Fibroblast of peridontal ligament (primary cell): ENCODE results near the gene SLC38A8.

Experiments used
- DNase-seq: peaks from one replicate; pipeline ENCODE4 v3.0.0-alpha.2; 2010; ENCODE audit errors: extremely low read depth

SLC38A8 gene

DNA sequence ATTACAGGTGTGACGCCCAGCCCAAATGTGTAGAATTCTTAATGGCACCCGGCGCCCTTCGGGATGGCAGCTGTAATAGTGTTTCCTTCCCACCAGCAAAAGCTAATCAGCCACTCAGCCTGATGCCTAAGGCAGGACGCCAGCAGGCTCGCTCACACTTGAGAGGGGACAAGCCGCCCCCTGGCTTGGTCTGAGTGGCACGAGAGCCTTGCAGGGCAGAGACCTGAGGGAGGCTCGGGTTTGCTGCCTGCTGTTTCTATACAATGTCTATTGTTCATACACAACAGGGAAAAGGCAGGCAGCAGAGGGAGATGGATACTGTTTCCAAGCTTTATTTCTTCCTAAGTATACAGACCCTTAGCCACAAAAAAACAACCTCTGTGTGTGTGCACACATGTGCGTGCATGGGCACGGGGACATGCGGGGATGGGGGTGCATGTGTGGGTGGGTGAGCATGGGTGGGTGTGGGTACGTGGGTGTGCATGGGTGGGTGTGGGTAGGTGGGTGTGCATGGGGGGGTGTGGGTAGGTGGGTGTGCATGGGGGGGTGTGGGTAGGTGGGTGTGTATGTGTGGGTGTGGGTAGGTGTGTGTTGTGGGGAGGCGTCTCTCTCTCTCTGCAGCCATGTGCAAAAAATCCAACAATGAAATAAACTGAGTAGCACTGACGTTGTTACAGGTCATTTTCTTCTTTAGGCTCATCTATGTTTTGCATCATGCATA is 10.0 kb downstream of the SLC38A8 start:
- DNase-seq, result no peak

DNA sequence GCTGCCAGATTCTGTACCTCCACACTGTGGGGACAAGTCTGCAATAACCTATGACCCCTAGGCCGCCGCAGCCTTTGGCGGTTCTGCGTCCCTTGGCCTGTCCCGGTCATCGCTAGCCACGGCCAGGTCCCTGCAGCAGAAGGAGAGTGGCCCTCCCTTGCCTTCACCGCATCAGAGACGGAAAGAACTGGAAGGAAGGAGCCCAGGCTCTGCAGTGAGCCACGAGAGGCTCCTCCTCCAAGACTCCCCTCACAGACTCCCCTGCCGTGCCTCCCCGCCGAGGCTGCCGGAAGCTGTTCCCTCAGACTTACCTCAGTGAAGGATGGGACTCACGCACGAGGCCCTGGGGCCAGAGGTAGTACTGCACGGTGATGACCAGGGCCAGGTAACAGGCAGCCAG is 11.0 kb downstream of the SLC38A8 start:
- DNase-seq, result no peak

DNA sequence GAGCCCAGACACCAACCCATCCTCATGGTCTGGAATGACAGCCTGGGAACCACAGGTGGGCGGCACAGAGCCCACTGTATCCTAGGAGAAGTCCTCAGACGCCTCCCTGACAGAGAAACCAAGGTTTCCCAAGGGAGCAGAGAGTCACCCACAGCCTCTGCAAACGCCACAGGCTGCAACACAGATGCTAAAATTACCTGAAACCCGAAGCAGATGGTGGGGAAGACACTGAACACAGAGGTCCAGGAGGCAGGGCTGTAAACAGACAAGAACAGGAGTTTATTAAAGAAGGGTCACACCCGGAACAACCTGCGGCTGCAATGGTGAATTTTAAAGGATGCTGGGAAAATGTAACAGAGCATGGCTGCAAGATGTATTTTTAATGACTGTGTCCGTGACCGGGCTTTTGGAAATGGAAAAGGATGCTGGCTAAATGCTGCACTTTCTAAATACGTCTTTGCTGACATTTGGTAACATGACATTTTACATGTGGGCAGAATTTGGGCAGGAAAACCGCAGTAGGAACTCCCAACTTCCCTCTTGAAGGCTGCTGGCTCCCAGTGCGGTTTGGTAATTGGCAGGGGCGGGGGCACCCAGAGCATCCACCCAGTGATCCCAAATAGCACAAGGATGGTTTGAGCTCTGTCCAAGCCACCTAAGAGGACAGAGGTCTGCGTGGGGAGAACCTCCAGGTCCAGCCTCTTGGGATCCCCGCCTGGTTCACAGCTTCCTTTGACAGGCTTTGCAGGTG is 13.1 kb downstream of the SLC38A8 start:
- no peak for DNase-seq

DNA sequence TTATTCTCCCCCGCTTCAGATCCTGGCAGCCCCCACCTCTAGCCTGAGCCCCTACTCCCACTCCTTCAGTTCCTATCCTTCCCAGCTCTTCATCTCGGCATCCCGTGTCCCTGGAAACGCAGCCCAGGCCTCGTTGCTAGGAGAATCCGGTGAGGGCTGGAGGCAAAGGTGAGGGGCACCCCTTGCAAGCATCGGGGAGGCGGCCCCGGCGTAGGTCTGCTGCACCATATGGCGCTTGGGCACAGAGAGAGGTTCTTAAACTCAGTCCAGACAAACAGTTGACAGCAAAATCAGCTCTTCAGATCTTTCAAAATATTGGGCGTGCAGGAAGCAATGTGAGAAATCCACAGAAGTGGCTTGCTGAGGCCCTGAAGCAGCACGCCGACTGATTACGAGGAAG is 15.0 kb downstream of the SLC38A8 start:
- DNase-seq, result no peak

DNA sequence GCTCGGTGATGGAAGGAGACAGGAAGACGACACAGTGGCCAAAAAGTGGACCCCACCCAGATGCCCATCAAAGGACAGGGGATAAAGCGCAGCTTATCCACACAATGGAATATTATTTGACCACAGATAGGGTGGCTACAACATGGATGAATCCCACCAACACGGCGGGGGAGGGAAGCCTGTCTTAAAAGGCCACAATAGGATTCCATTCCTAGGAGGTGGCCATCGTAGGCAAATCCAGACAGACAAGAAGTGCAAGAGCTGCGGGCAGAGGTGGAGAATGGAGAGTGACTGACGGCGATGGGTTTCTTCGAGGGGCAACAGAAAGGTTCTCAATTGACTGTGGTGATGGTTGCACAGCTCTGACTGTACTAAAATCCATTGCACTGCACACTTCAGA is 16.0 kb downstream of the SLC38A8 start:
- DNase-seq, result no peak

DNA sequence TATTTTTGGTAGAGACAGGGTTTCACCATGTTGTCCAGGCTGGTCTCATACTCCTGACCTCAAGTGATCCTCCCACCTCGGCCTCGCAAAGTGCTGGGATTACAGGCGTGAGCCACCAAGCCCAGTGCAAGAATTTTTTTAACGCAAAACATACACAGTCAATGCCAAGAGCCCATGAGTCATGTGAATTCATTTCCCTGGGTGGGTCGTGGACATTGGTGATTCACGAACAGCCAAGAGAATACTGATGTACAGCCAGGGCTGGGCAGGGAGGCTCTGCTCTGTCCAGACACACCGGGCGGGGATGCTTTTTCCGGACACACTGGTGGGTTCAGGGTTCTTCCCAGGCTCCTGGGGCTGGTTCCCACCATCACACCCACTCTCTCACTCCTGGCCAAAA is 17.7 kb downstream of the SLC38A8 start:
- peak; percentile 33 for DNase-seq

DNA sequence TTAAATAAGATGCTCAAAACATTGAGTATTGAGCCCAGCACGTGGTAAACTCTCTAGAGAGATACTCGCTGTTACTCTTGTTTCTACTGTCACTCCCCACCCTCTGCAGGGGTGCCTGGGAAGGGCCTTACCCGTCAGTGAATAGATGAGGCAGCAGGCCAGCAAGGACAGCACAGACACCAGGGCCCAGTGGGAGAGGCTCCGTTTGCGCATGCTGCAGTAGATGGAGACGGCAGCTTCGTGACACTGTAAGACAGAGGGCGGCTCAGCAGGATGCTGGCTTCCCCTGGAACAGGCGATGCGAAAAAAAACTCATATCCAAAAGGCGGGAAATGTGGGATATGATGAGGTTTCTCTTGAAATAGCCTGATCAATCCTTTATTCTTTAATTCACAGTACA is 20.0 kb downstream of the SLC38A8 start:
- DNase-seq, result no peak

DNA sequence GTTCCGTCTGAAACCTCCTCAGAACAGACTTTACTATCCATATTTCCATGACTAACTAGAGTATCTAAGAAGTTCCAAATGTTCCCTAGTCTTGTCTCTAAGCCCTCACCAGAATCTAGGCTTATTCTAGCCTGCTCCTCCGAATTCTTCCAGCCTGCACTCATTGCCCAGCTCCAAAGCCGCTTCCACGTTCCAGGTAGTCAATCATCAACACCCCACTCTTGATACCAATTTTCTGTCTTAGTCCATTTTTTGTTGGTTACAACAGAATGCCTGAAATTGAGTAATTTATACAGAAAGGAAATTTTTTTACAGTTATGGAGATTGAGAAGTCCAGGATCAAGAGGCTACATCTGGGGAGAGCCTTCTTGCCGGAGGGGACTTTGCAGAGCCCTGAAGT is 21.1 kb downstream of the SLC38A8 start:
- DNase-seq, result no peak

DNA sequence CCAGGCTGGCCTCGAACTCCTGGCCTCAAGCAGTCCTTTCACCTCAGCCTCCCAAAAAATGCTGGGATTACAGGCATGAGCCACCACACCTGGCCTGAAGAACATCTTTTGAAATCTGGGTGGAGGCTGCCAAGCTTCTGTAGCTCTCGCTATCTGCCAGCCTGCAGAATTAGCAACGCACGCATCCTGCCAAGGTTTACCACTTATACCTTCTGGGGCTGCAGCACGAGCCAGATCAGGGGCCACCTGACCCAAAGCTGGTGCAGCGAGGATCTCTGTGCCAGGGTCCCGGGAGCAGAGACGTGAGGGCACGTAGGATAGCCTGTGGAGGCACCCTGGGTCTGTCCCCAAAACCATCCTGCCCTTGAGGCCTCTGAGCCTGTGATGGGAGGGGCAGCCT is 22.2 kb downstream of the SLC38A8 start:
- DNase-seq, result no peak

DNA sequence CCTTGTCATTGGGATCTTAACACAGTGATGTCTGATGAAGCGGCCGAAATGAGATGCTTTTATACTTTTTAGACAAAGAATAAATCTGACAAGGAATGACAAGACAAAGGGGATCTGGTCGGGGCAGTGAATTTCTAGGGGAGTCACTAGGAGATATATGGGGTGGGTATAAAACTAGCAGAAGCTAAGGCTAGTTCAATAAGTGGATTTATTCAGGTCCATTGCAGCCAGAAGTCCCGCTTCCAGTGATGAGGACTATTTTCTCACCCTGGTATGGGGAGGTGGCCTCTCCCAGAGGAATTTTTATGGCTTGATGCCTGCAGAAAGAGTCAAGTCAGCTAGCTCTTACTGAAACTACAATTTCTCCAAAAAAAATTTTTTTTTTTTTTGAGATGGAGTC is 23.9 kb downstream of the SLC38A8 start:
- no peak for DNase-seq

DNA sequence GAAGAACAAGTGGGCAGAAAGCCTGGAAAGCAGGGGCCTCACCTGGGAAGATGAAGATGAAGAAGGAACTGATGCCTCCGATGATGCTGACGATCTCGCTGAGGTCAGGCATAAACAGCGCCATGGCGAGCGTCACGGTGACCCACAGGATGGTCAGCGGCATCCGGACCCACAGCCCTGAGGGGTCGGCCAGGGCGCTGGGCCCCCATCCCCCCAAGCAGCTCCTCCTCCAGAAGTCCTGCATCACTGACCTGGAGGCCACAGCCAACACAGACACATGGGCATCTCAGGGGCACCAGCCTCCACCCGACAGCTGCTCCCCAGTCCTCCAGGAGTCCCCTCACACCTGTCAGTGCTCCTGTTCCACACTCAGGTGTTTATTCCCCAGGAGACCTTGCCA is 26.1 kb downstream of the SLC38A8 start:
- DNase-seq, result no peak

DNA sequence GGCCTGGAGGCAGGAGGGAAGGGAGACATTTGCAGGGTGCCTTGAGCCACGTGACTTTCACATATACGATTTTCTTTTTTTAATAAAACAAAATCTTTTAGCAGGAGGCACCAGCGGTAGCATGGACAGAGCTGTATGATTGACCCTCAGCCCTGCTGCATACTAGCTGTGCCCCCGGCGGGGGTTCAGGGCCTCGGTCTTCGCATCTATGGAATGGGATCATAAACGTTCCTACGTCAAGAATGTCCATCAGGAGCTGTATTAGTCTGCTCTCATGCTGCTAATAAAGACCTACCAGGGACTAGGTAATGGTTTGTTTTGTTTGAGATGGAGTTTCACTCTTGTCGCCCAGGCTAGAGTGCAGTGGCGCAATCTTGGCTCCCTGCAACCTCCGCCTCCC is 27.2 kb downstream of the SLC38A8 start:
- no peak for DNase-seq

DNA sequence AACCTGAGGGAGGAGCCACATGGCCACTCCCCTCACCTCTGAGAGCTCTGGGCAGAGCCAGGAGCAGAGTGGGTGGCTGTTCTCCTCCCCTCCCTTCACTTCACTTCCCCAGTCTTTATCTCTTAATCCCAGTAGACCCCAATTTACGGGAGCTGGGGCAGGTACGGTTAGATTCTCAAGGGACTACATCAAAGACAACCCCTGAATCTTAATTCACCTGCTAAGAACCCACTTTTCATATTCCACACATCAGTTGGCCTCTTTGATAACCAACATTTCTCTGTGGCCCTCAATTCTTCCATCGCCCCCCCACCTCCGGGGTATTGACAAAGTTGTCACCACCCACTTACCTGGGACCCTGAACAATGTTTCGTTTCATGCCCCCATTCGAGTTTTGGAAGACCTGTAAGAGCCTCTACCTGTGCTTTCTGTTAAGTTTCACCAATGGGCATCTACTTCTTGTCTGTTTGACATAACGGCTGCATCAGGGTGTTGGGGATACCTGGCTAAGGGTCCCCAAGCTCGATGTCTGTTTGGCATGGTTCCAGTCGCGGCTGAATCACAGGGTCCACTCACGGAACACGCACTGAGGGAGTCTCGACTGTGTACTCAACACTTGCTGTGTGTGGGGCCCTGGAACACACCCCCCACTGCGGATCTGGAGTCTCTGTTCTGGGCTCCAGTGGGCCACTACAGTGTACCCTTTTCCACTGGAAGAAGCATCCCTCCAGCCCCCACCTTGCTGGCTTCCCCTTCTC is 27.8 kb downstream of the SLC38A8 start:
- DNase-seq, result no peak

DNA sequence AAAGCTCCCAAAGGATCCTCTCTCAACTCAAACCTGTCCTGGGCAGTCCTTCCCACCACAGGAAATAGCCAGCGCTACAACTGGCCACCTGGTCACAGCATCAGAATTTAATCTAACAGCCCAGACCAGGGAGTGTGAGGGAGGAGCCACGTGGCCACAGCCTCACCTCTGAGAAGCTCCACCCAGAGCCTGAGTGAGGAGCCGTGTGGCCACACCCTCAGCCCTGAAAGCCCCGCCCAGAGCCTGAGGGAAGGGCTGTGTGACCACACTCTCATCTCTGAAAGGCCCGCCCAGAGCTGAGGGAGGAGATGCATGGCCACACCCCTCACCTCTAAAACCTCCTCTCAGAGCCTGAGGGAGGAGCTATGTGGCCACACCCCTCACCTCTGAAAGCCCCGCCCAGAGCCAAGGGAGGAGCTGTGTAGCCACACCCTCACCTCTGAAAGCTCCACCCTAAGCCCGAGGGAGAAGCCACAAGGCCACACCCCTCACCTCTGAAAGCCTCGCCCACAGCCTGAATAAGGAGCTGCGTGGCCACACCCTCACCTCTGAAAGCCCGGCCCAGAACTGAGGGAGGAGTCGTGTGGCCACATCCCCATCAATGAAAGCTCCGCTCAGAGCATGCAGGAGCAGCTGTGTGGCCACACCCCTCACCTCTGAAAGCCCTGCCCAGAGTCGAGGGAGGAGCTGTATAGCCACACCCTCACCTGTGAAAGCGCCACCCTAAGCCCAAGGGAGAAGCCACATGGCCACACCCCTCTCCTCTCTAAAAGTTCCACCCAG is 28.6 kb downstream of the SLC38A8 start:
- DNase-seq, result no peak

DNA sequence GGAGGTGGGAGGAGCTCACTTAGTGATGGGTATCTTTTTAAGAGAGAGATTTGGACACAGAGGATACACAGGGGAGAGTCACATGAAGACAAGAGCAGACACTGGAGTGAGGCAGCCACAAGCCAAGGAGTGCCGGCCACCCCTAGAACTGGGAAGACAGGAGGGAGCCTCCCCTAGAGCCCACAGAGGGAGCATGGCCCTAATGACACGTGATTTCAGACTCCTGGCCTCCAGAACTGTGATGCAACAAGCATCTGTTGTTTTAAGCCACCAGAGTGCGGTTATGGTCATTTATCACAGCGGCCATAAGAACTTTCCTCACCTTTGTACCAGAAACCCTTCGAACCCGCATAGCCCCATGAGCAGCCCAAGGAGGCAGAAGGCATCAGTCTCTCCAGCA is 33.3 kb downstream of the SLC38A8 start:
- DNase-seq, result no peak

DNA sequence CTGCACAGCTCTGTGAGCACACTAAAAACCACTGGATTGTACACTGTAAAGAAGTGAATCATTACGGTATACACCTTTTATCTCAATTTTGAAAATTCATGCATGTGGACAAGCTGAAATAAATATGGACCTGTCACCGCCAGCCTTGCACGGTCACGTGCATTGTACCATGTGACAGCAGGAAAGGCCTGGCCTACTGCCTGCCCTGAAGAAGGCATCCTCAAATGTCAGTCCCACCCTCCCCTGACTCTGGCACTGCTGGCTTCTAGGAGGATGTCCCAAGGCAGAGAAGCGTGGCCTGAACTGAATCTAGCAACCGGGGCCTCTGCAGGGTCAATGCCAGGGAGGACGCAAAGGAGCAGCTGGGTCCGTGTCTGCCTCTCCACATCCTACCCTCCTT is 34.6 kb downstream of the SLC38A8 start:
- no peak for DNase-seq

DNA sequence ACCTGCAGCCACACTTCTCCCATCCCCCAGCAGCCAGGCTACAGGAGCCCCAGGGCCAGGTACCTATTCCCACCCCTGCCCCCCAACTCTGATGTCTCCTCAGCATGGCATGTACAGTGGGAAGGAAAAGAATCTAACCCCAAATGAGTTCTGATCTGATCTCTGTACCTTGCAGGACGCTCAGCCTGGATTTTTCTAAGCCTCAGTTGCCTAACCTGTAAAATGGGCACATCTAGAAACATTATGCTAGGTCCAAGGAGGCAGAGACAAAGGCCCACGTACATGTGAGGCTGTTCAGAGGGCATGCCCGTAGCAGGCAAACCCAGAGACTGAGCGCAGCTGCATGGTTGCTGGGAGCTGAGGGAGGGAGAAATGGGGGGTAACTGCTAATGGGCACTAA is 35.1 kb downstream of the SLC38A8 start:
- DNase-seq, result no peak

DNA sequence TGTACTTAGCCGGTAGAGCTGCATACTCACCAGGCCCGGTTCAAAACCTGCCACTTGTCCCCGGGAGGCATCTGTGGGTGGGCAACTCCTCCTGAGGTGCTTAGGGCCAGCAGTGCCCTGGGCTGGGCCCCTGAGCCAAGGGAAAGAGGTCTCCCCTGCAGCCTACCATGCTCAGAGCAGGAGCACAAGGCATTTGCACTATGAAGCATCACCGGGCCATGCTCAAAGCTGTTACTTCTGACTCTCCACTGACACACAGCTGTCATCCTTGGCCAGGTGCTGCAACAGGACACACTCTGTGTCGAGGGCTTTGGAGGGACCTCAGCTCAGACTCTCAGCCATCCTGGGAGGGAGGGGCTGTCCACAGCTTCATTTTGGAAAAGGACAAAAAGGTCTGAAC is 37.2 kb downstream of the SLC38A8 start:
- DNase-seq, result no peak

DNA sequence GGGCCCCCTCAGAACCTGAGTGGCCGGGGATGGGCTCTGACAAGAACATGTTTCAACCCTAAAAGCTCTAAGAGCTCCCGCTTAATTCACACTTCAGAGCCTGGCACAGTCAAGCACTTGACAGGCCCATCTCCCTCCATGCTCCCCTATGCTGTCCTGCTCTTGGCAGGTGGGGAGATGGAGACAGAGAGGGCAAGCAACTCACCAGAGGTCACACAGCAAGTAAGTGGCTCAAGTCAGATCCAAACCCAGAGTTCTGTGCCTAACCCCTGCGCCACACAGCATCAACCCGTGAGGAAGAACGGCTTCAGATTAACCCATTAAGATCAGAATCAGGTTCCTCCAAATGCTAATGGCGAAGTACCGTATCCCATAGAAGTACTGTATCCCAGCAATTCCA is 38.2 kb downstream of the SLC38A8 start:
- no peak for DNase-seq

DNA sequence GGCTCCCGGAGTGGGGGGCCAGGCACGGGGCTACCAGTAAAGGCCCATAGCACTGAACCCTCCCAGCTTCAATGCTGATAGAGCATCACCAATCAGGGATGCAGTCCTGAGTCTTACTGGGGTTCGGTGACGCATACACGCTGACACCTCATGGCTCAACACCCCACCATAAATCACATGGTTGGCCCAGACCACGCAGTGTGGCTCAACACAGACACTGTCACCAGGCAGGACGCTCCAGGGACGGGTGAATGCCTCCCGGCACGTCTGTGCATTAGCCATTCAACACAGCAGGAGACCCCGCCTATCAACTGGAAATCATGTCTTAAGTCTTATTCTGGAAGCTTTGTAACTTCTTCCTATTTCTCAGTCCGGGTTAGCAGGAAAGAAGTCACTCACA is 39.6 kb downstream of the SLC38A8 start:
- no peak for DNase-seq

DNA sequence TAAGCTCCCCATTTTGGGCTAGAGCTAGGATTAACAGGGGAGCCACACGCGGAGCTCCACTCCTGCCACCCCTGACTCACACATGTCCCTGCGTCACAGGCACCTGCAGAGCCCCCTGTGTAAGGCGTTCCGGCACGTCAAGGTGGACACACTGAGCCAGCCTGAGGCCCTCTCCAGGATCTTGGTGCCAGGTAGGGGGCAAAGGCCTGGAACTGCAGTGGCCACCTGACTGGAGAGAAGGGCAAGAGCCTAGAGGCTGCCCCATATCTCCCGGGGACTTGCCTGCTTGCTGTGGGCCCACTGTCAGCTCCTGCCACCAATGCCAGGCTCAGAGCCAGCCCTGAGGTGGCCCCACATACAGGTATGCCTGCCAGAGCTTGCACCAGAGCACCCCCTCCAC is 40.9 kb downstream of the SLC38A8 start:
- no peak for DNase-seq

DNA sequence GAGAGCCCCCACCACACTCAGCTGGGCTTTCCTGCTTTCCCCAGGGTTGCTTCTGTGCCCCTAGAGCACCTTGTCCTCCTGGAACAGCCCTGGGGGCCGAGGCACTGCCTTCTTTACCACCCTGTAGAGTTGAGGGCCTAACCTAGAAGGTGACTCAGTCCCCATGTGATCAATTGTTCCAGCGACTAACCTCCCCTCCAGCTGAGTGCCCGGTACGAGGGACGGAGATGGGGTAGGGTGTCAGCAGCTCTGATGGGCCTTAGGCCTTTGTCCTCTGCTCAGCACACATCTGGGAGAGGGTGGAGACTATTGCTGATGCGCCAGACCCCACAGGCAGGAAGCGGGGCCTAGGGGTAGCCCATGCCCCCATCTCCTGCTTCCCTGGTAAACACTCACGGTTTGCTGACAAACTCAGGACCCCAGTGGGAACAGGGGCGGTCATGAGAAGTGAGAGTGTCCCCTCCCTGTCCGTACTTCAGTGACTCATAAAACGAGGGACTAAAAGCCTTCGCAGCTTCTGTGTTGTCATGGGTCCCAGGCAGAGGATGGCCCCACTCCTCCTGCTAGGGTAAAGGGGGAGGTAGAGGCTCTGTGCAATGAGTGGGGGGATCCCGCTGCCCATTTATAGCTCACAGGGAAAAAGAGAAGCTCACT is 41.5 kb downstream of the SLC38A8 start:
- no peak for DNase-seq
